Measurements from ENCODE around the gene ACTG1.

Gene ACTG1

DNA sequence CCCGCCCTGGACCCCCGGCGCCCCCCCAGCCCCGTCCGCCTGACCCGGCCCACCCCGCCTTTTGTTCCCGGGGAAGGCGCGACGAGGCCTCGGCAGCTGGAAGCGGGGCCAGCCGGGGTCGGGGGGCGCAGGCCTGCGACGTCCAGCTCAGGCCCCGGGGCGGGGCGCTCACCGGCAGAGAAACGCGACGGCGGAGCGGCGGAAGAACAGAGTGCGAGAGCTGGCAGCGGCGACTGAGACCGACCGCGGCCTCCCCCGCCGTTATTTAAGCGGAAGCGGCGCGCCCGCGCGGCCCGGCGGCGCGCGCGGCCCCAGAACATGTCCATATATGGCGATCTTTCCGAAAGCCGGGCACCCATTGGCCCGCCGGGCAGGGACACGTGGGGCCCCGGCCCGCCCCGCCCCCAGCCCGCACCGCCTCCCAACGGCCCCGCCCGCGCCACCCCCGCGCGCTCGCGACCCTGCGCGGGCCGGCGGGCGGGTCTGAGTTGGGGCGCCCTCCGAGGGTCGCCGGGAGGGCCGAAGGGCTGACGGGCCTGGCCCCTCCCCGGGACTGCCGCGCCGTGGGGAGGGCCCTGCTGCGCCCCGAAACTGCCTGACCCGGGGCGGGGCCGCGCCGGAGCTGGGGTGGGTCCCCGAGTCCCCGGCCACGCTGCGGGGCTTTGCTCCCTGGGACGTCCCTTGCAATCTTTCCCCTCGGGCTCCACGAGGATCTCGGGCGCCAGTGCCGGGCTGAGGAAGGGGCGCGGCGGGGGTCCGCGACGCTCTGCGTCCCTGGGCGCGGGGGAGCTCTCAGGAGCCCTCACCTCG, at the start of gene ACTG1:
ACTG1 (minus strand) TSS at position 238 of the 810 bp plus-strand sequence. CDS start 445 bp downstream, outside the sequence.
- DNase-seq (ENCODE audit: low read depth, low spot score): no peak
- ChIA-PET POLR2A (interaction anchor here (0.6 to 3.3 kb wide), 9 partner anchors 9 to 274 kb away, joined by 3 to 8 read pairs (median 4); partner anchors contain the start of genes ARL16, FAAP100, HGS and NDUFAF8), CTCF (no interaction called here)
- TF ChIP-seq, protein P1, sequence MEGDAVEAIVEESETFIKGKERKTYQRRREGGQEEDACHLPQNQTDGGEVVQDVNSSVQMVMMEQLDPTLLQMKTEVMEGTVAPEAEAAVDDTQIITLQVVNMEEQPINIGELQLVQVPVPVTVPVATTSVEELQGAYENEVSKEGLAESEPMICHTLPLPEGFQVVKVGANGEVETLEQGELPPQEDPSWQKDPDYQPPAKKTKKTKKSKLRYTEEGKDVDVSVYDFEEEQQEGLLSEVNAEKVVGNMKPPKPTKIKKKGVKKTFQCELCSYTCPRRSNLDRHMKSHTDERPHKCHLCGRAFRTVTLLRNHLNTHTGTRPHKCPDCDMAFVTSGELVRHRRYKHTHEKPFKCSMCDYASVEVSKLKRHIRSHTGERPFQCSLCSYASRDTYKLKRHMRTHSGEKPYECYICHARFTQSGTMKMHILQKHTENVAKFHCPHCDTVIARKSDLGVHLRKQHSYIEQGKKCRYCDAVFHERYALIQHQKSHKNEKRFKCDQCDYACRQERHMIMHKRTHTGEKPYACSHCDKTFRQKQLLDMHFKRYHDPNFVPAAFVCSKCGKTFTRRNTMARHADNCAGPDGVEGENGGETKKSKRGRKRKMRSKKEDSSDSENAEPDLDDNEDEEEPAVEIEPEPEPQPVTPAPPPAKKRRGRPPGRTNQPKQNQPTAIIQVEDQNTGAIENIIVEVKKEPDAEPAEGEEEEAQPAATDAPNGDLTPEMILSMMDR (IDR thresholded peaks at IDR 0.05; ENCODE audit: insufficient read depth, low read length, missing control alignments): no peak
- H3K4me3 ChIP-seq (ENCODE audit: low read depth, low read length): peak within 1 kb of the TSS; percentile 96

DNA sequence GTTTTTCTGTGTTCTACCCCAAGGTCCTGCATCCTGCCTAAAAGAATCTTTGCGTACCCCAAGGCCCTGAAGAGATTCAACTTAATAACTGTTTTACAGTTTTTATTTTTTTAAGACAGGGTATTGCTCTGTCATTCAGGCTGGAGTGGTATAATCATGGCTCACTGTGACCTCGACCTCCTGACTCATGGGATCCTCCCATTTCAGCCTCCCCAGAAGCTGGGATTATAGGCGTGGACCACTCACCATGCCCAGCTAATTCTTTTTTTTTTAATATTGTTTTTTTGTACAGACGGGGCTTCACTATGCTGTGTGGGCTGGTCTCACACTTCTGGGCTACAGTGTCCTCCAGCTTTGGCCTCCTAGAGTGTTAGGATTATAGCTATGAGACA, 48.9 kb upstream of the ACTG1 start:
- TF ChIP-seq, protein P1 (IDR thresholded peaks at IDR 0.05; ENCODE audit: insufficient read depth, low read length, missing control alignments): no peak
- ChIA-PET POLR2A (interaction anchor here (1.2 to 1.5 kb wide), 2 partner anchors 9 to 18 kb away, joined by 3 to 6 read pairs; partner anchors contain the start of gene FAAP100), CTCF (interaction anchor here (1.5 to 3.4 kb wide), 2 partner anchors 9 to 39 kb away, joined by 4 to 17 read pairs; partner anchors contain the start of gene FAAP100)
- H3K4me3 ChIP-seq (ENCODE audit: low read depth, low read length): no peak overlapping the region
- no peak for DNase-seq (ENCODE audit: low read depth, low spot score)

DNA sequence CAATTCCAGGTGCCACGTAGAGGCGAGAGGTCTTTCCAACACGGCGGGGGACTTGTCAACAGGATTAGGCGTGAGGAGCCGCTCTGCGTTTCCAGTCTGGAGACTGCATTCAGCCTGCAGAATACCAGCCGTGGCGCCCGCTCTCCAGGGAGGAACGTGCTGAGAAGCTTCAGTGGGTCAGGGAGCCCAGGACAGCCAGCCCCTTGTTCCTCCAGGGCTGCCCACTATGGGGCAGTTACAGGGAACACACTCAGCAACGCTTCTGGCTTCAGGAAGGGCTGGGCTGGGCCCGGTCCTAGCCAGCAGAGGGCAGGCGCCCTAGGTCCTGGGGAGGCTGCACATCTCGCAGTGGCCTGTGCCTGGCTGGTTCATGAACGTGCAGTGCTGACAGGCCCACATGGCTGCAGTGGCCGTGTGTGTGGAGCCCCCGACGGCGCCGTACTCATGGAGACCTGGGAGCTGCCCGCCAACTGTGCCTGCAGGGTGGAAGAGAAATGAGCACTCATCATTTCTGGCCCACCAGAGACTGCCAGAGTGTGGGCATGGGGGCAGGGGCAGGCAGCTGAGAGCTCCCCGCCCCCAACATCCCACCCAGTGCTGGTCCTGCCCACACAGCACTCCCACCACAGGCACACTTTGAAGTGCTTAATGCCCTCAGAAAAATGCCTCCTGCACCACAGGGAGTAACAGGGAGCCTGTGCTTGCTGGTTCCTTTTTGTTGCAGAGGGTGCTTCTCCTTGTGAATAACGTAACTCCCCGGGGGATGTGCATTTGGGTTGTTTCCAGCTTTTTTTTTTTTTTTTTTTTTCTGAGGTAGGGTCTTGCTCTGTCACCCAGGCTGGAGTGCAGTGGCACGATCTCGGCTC, 46.6 kb upstream of the ACTG1 start:
- CTCF ChIA-PET: interaction anchor here (0.8 to 3.4 kb wide), 7 partner anchors 20 to 75 kb away, joined by 3 to 17 read pairs (median 4); no protein-coding TSS in a partner anchor
- H3K4me3 ChIP-seq (ENCODE audit: low read depth, low read length): no peak overlapping the region
- no peak for DNase-seq (ENCODE audit: low read depth, low spot score)
- POLR2A ChIA-PET: interaction anchor here (0.7 kb wide), 1 partner anchor 44 kb away, joined by 3 read pairs; no protein-coding TSS in a partner anchor
- TF ChIP-seq, protein P1 (IDR thresholded peaks at IDR 0.05; ENCODE audit: insufficient read depth, low read length, missing control alignments): peak; percentile 39

DNA sequence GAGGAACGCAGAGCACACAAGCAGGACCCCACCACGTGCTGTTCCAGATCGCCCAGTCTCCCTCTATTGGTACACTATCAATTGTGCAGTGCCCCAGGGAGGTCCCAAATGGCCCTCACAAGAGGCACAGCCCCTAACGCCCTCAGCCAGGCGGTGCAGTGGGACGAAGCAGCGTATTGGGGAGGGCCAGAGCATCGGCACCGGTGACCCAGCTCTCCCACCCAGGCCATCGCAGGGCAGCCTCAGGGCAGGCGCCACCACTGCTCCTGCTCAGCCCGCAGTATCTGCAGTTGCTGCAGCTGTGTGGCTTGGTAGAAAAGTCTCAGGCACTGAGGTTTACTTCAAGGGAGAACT, 45.5 kb upstream of the ACTG1 start:
- no peak overlapping the region for H3K4me3 ChIP-seq (ENCODE audit: low read depth, low read length)
- DNase-seq (ENCODE audit: low read depth, low spot score): no peak
- ChIA-PET CTCF (interaction anchor here (0.8 to 2.8 kb wide), 4 partner anchors 37 to 74 kb away, joined by 3 to 14 read pairs (median 4); no protein-coding TSS in a partner anchor), POLR2A (interaction anchor here (1.5 kb wide), 1 partner anchor 9 kb away, joined by 7 read pairs; no protein-coding TSS in a partner anchor)
- TF ChIP-seq, protein P1 (IDR thresholded peaks at IDR 0.05; ENCODE audit: insufficient read depth, low read length, missing control alignments): no peak

DNA sequence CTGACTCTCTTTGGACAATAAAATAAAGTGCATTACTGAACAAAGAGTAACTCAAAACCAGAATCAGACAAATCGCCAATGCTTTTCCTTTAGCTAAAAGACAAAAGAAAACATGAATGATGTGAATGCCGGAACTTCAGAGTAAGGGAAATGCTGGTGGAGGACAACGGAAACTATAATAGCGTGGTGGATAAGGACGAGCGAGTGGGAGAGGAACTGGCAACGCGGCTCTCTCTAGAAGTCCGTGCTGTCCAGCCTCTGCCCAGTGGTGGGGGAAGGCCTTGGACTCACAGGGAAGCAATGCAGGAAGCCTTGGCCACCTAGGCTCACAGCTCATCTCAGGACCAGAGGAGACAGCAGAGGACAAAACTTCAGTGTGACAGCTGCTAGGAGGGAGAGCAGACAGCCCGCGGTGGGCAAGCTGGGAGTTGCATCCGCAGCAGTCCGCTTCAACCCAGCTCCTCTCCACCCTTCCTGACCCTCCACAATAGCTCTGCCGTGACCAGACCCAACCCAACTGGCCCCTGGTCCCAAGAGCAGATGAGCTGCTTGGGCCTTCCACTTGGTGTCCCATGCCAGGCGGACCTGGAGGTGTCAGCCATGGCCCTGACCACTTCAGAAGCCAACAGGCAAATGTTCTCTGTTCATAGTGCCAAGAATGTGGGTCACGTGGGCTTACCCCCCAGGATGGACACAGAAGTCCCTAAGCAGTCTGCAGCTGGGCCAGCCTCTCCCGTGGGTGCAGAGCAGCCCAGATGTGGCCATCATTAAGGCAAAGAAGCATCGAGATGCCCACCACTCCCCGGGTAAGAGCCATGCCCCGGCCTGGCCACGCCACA, 44.9 kb upstream of the ACTG1 start:
- CTCF ChIA-PET: interaction anchor here (0.9 to 2.8 kb wide), 2 partner anchors 43 to 45 kb away, joined by 3 to 14 read pairs; no protein-coding TSS in a partner anchor
- TF ChIP-seq, protein P1 (IDR thresholded peaks at IDR 0.05; ENCODE audit: insufficient read depth, low read length, missing control alignments): no peak
- no peak for DNase-seq (ENCODE audit: low read depth, low spot score)
- no peak overlapping the region for H3K4me3 ChIP-seq (ENCODE audit: low read depth, low read length)
- POLR2A ChIA-PET: interaction anchor here (1.5 kb wide), 1 partner anchor 9 kb away, joined by 7 read pairs; no protein-coding TSS in a partner anchor
